Measurements from ENCODE around the gene CACNA1D.

DNA sequence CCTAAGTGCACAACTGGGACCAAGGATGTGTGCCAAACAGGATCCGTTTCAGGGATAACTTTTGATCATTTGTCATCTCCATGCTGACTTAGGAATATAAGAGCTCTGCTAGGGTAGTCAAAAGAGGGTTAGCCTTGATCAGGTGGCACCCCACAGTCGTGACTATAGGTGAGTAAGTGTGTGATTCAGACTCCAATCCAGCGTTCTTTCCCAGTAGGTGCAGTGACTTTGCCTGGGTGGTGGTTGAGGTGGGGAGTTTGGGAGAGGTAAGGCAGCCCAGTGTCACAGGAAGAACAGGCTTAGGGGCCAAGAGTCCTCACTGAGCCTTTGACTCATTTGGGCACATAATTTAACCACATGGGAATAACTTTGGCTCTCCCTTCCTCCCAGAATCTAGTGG lies 300.8 kb downstream of the CACNA1D start:
- TF ChIP-seq POLR2A (IDR thresholded peaks at IDR 0.05; ENCODE audit: low read depth, low read length) (no peak), PAX5 (IDR thresholded peaks at IDR 0.05; ENCODE audit: insufficient read depth, low read length, severe bottlenecking) (no peak), TAF1 (IDR thresholded peaks at IDR 0.05; ENCODE audit: low read depth, low read length) (no peak), SPI1 (IDR thresholded peaks at IDR 0.05; ENCODE audit: low read depth, low read length) (no peak)
